Activated naive CD4-positive, alpha-beta T cell treated with anti-CD3 and anti-CD28 coated beads, Interleukin-2, amount 10 ng/mL, durations not matched to agents 7 days and 5 days (primary cell): ENCODE measurements around the gene AGPS.
"Not testable (repeated sequence)": the region's sequence is repeated elsewhere in the genome, so short reads cannot be mapped to it uniquely, and the experiment has no call there.

Source experiments
- CTCF ChIA-PET: fragments of 350-600 bp; sonication (Branson Sonifier 250); formaldehyde crosslinking; loops from one replicate; lab custom pipeline; 2021; ENCODE audit warnings: antibody characterized with exemption; lab: Charles Lee
- DNase-seq: peaks from one replicate; pipeline ENCODE4 v3.0.0-alpha.2; 2020
- H3K27ac Mint-ChIP-seq: one replicate; pipeline ENCODE4 v1.8.0; 2021; ENCODE audit warnings: mild to moderate bottlenecking, moderate library complexity, mixed read lengths
- H3K27me3 Mint-ChIP-seq: one replicate; pipeline ENCODE4 v1.8.0; 2021; ENCODE audit warnings: mild to moderate bottlenecking, mixed read lengths
- H3K36me3 Mint-ChIP-seq: one replicate; pipeline ENCODE4 v1.8.0; 2021; ENCODE audit warnings: mixed read lengths
- H3K4me1 Mint-ChIP-seq: one replicate; pipeline ENCODE4 v1.8.0; 2021; ENCODE audit warnings: mixed read lengths
- H3K4me3 Mint-ChIP-seq: one replicate; pipeline ENCODE4 v1.8.0; 2021; ENCODE audit warnings: mild to moderate bottlenecking, moderate library complexity, mixed read lengths
- H3K9me3 Mint-ChIP-seq: one replicate; pipeline ENCODE4 v1.8.0; 2021; ENCODE audit warnings: mixed read lengths

Gene AGPS

GRCh38 chr2:177478029-177478428, 85.5 kb downstream of the AGPS start:
- no peak overlapping the region for H3K4me3 Mint-ChIP-seq
- no peak overlapping the region for H3K27ac Mint-ChIP-seq
- H3K27me3 Mint-ChIP-seq, result no peaks in the 10 kb centered on the region
- H3K4me1 Mint-ChIP-seq, result no peaks in the 10 kb centered on the region
- DNase-seq, result no peak
- CTCF ChIA-PET, result no interaction called here
- H3K36me3 Mint-ChIP-seq, result peaks cover 37% of the 10 kb centered on the region
- peaks cover 7% of the 10 kb centered on the region for H3K9me3 Mint-ChIP-seq

GRCh38 chr2:177478907-177479306, 86.3 kb downstream of the AGPS start:
- no peak overlapping the region for H3K4me3 Mint-ChIP-seq
- H3K27ac Mint-ChIP-seq, result no peak overlapping the region
- peaks cover 7% of the 10 kb centered on the region for H3K9me3 Mint-ChIP-seq
- H3K36me3 Mint-ChIP-seq, result peaks cover 34% of the 10 kb centered on the region
- H3K4me1 Mint-ChIP-seq, result no peaks in the 10 kb centered on the region
- CTCF ChIA-PET, result no interaction called here
- no peak for DNase-seq
- no peaks in the 10 kb centered on the region for H3K27me3 Mint-ChIP-seq

- H3K36me3 Mint-ChIP-seq, result peaks cover 28% of the 10 kb centered on the region
- CTCF ChIA-PET, result no interaction called here
- no peak overlapping the region for H3K27ac Mint-ChIP-seq
- H3K4me1 Mint-ChIP-seq, result no peaks in the 10 kb centered on the region
- H3K4me3 Mint-ChIP-seq, result no peak overlapping the region
- H3K27me3 Mint-ChIP-seq, result no peaks in the 10 kb centered on the region
- H3K9me3 Mint-ChIP-seq, result peaks cover 7% of the 10 kb centered on the region
- no peak for DNase-seq
Measured at GRCh38 chr2:177482195-177482594, 89.6 kb downstream of the AGPS start.

DNA sequence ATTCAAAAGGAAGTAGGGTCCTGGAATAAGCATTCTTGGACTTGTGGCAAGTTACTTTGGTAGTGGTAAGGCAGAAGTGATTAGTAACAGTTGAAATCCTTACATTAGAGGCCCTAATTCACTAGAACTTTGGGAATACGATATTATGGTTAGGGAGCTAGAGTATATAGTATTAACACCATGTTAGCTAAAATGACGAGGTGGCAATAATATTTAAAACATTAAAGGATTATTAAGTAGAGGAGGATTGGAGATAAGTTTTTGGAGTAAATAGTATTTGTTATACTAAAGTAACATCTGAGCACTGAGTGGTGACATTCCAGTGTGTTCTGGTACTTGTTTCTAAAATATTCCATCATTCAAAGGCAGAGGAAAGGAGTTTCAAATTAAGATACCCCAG, 91.0 kb downstream of the AGPS start:
- no peak overlapping the region for H3K27ac Mint-ChIP-seq

GRCh38 chr2:177484180-177484795, 91.7 kb downstream of the AGPS start:
- DNase-seq, result no peak
- Mint-ChIP-seq H3K27me3 (no peaks in the 10 kb centered on the region), H3K36me3 (peaks cover 18% of the 10 kb centered on the region), H3K9me3 (no peaks in the 10 kb centered on the region), H3K4me3 (no peak overlapping the region), H3K27ac (no peak overlapping the region), H3K4me1 (no peaks in the 10 kb centered on the region)
- CTCF ChIA-PET, result interaction anchor here (1.1 kb wide), 1 partner anchor 14 kb away, joined by 3 read pairs; no protein-coding TSS in a partner anchor

More for the DNA sequence above, 91.0 kb downstream of the AGPS start:
- H3K36me3 Mint-ChIP-seq, result peaks cover 18% of the 10 kb centered on the region
- CTCF ChIA-PET, result interaction anchor here (1.1 kb wide), 1 partner anchor 15 kb away, joined by 3 read pairs; no protein-coding TSS in a partner anchor
- no peaks in the 10 kb centered on the region for H3K9me3 Mint-ChIP-seq
- no peak for DNase-seq
- H3K27me3 Mint-ChIP-seq, result no peaks in the 10 kb centered on the region
- no peaks in the 10 kb centered on the region for H3K4me1 Mint-ChIP-seq
- no peak overlapping the region for H3K4me3 Mint-ChIP-seq

GRCh38 chr2:177485657-177486056, 93.1 kb downstream of the AGPS start:
- H3K4me3 Mint-ChIP-seq, CTCF ChIA-PET, H3K27me3 Mint-ChIP-seq, H3K27ac Mint-ChIP-seq, H3K9me3 Mint-ChIP-seq, H3K36me3 Mint-ChIP-seq, DNase-seq, H3K4me1 Mint-ChIP-seq: not testable (repeated sequence)

DNA sequence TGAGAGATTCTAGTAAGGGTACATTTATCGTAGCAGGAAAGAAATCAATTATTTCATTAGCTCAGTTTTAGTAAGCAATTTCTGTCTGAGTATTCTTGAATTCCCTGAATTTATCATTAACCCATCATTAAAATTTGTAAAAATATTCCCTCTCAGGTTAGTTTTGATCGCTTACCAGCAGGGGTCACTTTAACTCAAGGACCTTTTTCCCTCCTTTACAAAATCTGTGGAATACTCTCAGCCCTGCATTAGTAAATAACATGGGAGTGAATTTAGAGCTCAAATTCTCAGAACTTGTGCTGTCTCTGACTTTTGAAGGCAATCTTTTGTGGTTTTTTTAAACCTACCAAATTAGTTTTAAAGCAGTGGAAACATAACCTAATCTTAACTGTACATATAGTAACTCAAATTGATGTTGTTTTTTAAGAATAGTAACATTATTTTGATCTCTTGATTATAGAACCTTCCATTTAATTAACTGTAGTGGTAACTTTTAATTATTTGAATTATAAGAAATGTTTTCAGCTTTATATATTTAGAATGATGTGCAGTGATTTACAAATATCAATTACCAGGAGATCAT, 97.2 kb downstream of the AGPS start:
- CTCF ChIA-PET, result interaction anchor here (0.5 to 1.9 kb wide), 7 partner anchors 32 to 334 kb away, joined by 3 to 12 read pairs (median 4); no protein-coding TSS in a partner anchor
- Mint-ChIP-seq H3K9me3 (no peaks in the 10 kb centered on the region), H3K4me1 (no peaks in the 10 kb centered on the region), H3K27ac (no peak overlapping the region), H3K27me3 (no peaks in the 10 kb centered on the region), H3K36me3 (peaks cover 4% of the 10 kb centered on the region), H3K4me3 (no peak overlapping the region)
- DNase-seq, result no peak

DNA sequence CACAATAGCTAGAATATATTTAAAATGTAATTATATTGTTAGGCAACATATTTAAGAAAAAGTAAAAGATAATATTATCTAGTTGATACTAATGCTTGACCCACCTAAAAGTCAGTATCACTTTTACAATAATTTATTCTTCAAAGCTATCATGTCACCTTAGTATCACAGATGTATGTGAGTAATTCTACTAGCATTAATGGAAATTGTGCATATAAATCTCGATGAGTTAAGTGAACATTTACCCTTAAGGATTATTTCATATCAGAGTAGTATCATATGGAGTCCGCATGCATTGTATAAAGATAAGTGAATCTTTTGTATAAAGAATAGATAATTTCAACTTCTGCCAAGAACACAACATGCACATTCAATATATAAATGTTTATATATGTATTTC, 103.4 kb downstream of the AGPS start:
- H3K27me3 Mint-ChIP-seq, result no peaks in the 10 kb centered on the region
- H3K36me3 Mint-ChIP-seq, result peaks cover 8% of the 10 kb centered on the region
- no peak for DNase-seq
- H3K27ac Mint-ChIP-seq, result no peak overlapping the region
- CTCF ChIA-PET, result no interaction called here
- H3K4me3 Mint-ChIP-seq, result no peak overlapping the region
- H3K9me3 Mint-ChIP-seq, result no peaks in the 10 kb centered on the region
- H3K4me1 Mint-ChIP-seq, result peaks cover under 1% of the 10 kb centered on the region

GRCh38 chr2:177496921-177497320, 104.3 kb downstream of the AGPS start:
- CTCF ChIA-PET, result no interaction called here

DNA sequence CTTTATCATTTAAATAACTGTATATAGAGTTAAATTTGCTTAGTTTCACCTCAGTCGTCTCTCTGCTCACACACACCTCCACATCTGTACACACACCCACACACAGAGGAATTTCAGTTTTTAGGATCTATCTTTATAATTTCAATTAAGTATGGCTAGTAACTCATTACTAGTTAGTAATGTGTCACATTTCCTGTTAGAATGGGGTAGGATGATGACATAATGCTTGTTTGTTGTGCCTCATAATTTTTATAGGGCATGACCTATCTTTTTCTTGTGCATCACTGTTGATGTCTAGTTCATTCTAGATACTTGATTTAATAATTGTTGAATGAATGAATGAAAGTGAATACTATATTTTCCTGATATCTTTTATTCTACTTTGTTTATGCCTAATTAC, 108.6 kb downstream of the AGPS start:
- Mint-ChIP-seq H3K27me3 (no peaks in the 10 kb centered on the region), H3K9me3 (no peaks in the 10 kb centered on the region), H3K4me1 (peaks cover 3% of the 10 kb centered on the region), H3K36me3 (peaks cover 10% of the 10 kb centered on the region), H3K4me3 (no peak overlapping the region), H3K27ac (no peak overlapping the region)
- no peak for DNase-seq
- CTCF ChIA-PET, result no interaction called here

More at GRCh38 chr2:177496921-177497320, 104.3 kb downstream of the AGPS start:
- DNase-seq, result no peak
- Mint-ChIP-seq H3K27me3 (no peaks in the 10 kb centered on the region), H3K4me1 (peaks cover 3% of the 10 kb centered on the region), H3K9me3 (no peaks in the 10 kb centered on the region), H3K4me3 (no peak overlapping the region), H3K36me3 (peaks cover 7% of the 10 kb centered on the region), H3K27ac (no peak overlapping the region)

- CTCF ChIA-PET, result no interaction called here
- Mint-ChIP-seq H3K9me3 (no peaks in the 10 kb centered on the region), H3K27ac (no peak overlapping the region), H3K36me3 (peaks cover 12% of the 10 kb centered on the region), H3K4me1 (no peaks in the 10 kb centered on the region), H3K27me3 (no peaks in the 10 kb centered on the region), H3K4me3 (no peak overlapping the region)
- no peak for DNase-seq
Measured at GRCh38 chr2:177506505-177506904, 113.9 kb downstream of the AGPS start.

DNA sequence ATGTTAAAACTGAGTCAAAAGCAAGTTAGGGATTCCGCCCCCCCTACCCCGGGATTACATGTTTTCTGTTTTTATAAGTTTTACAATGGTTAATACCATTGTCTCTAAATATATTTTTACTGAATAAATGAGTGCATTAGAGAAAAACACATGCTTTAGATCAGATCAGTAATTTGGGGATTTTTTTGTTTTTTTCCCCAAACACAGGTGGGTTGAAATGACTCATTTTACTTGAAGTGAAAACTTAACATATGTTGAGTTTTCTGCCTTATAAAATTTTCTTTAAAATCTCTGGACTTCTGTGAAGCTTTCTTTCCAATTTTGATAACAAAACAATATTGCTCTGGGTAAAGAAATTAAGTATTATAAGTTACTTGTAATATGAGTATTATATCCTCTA, 114.4 kb downstream of the AGPS start:
- Mint-ChIP-seq H3K27ac (no peak overlapping the region), H3K36me3 (peaks cover 12% of the 10 kb centered on the region), H3K9me3 (no peaks in the 10 kb centered on the region), H3K4me3 (no peak overlapping the region), H3K27me3 (no peaks in the 10 kb centered on the region), H3K4me1 (no peaks in the 10 kb centered on the region)
- DNase-seq, result no peak
- CTCF ChIA-PET, result no interaction called here

- DNase-seq, result no peak
- CTCF ChIA-PET, result no interaction called here
Measured at GRCh38 chr2:177516824-177517544, 124.4 kb downstream of the AGPS start.

DNA sequence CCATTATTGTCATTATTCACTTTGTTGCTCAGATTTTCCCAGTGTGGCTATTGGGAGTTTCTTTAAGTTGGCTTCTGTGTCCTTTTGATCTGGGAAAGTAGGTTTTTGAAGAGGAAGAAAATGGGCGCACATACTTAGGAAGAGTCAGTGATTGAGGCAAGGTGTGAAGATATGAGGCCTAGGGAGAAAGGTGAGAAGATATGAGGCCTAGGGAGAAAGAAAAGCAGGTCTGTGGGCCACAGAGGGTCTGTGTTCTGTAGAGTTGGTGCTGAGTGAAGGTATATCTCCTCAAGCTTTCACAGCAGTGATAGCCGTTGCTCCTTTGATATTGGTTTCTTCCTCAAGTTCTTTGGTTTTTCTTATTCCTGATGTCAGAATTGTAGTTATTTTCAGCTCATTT, 126.2 kb downstream of the AGPS start:
- Mint-ChIP-seq H3K4me1 (no peaks in the 10 kb centered on the region), H3K27ac (no peak overlapping the region), H3K9me3 (no peaks in the 10 kb centered on the region), H3K36me3 (peaks cover 7% of the 10 kb centered on the region), H3K27me3 (no peaks in the 10 kb centered on the region), H3K4me3 (no peak overlapping the region)
- no peak for DNase-seq
- CTCF ChIA-PET, result no interaction called here

More at GRCh38 chr2:177516824-177517544, 124.4 kb downstream of the AGPS start:
- Mint-ChIP-seq H3K27me3 (no peaks in the 10 kb centered on the region), H3K27ac (no peak overlapping the region), H3K36me3 (peaks cover 7% of the 10 kb centered on the region), H3K4me1 (no peaks in the 10 kb centered on the region), H3K9me3 (no peaks in the 10 kb centered on the region), H3K4me3 (no peak overlapping the region)
